Keratinocyte (primary cell): ENCODE measurements around the gene CD2AP.

ENCODE experiments used
- CTCF ChIP-seq, 3 experiments: IDR thresholded peaks in 1 of 3; conservative IDR thresholded peaks in 1 of 3; optimal IDR thresholded peaks in 1 of 3; 2 replicates in 2 of 3; 3 replicates in 1 of 3; pipeline versions ENCODE3 to v1.5.1; 2011; ENCODE audit warnings: low read length in 3 of 3, mild to moderate bottlenecking in 3 of 3, moderate library complexity in 2 of 3, control low read depth in 1 of 3, inconsistent platforms in 1 of 3; ENCODE audit not compliant: insufficient read depth in 2 of 3; ENCODE audit errors: extremely low read depth in 1 of 3
- EZH2 ChIP-seq: IDR thresholded peaks from one replicate; pipeline ENCODE4 v1.6.1; 2012; ENCODE audit warnings: inconsistent platforms, mild to moderate bottlenecking, low read length, moderate library complexity

- no peak for TF ChIP-seq CTCF (optimal IDR thresholded peaks at IDR 0.05 in 1 of 3, IDR thresholded peaks at IDR 0.05 in 1 of 3, conservative IDR thresholded peaks at IDR 0.05 in 1 of 3; ENCODE audit: extremely low read depth in 1 of 3, insufficient read depth in 2 of 3, low read length in 3 of 3)
- no peak for TF ChIP-seq EZH2
Measured at GRCh38 chr6:47650553-47651432, 173.2 kb downstream of the CD2AP start.
